ENCODE results near the gene FN3K.

FN3K gene

GRCh38 chr17:82710499-82711232, 24.7 kb upstream of the FN3K start:
- no peak for TF ChIP-seq GATA2 (IDR thresholded peaks at IDR 0.05; ENCODE audit: low read depth, low read length)
- TF ChIP-seq GATA3 (IDR thresholded peaks at IDR 0.05; ENCODE audit: low read depth, low read length), result no peak

DNA sequence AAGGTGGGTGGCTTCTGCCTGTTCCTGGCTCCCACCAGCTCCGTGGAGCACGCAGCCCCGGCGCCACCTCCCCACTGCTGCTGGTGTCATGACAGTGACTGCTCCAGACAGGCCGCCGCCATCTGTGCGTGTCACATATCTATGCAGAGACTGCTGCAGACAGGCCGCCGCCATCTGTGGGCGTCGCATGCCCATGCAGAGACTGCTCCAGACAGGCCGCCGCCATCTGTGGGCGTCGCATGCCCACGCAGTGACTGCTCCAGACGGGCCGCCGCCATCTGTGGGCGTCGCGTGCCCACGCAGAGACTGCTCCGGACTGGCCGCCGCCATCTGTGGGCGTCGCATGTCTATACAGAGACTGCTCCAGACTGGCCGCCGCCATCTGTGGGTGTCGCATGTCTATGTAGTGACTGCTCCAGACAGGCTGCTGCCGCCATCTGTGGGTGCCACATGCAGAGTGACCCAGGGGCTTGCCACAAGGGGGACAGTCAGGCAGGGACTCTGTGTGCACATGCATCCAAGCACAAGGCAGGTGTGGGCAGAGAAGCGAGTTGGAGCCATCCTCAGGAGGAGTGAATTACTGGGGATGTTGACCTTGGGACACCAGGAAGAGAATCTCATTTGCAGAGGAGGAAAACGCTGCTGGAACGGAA, 22.2 kb upstream of the FN3K start:
- no peak for TF ChIP-seq GATA2 (IDR thresholded peaks at IDR 0.05; ENCODE audit: low read depth, low read length)
- TF ChIP-seq GATA3 (IDR thresholded peaks at IDR 0.05; ENCODE audit: low read depth, low read length), result no peak

- TF ChIP-seq GATA2 (IDR thresholded peaks at IDR 0.05; ENCODE audit: low read depth, low read length) (no peak), GATA3 (IDR thresholded peaks at IDR 0.05; ENCODE audit: low read depth, low read length) (no peak)
Measured at GRCh38 chr17:82716203-82717010, 19.0 kb upstream of the FN3K start, which contains the start of gene FN3KRP. Gene FN3KRP (plus strand): TSS chr17:82716706. CDS start chr17:82716756, 50 bp downstream.

GRCh38 chr17:82718986-82719685, 16.3 kb upstream of the FN3K start:
- TF ChIP-seq GATA3 (IDR thresholded peaks at IDR 0.05; ENCODE audit: low read depth, low read length), result no peak
- TF ChIP-seq GATA2 (IDR thresholded peaks at IDR 0.05; ENCODE audit: low read depth, low read length), result no peak

DNA sequence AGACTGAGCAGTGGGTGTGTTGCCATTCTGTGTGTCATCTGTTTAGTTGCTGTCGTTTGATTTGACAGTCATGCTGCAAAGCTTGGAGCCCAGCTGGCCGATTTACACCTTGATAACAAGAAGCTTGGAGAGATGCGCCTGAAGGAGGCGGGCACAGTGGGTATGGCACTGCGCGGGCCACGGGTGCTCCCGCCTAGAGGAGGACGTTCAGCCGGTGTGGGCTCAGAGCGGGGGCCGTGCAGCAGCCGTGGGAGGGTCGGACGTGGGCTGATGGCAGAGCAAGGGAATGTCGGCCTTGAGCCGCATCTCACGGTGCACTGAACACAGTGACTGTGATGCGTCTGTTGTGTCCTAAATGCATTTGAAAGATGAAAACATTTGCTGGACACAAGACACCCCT, 15.2 kb upstream of the FN3K start:
- TF ChIP-seq GATA3 (IDR thresholded peaks at IDR 0.05; ENCODE audit: low read depth, low read length) (no peak), GATA2 (IDR thresholded peaks at IDR 0.05; ENCODE audit: low read depth, low read length) (no peak)

GRCh38 chr17:82722341-82723013, 12.9 kb upstream of the FN3K start:
- TF ChIP-seq GATA3 (IDR thresholded peaks at IDR 0.05; ENCODE audit: low read depth, low read length) (no peak), GATA2 (IDR thresholded peaks at IDR 0.05; ENCODE audit: low read depth, low read length) (no peak)

- TF ChIP-seq GATA2 (IDR thresholded peaks at IDR 0.05; ENCODE audit: low read depth, low read length), result no peak
- no peak for TF ChIP-seq GATA3 (IDR thresholded peaks at IDR 0.05; ENCODE audit: low read depth, low read length)
Measured at GRCh38 chr17:82723169-82723807, 12.1 kb upstream of the FN3K start.

GRCh38 chr17:82726427-82726826, 9.0 kb upstream of the FN3K start:
- TF ChIP-seq GATA2 (IDR thresholded peaks at IDR 0.05; ENCODE audit: low read depth, low read length) (no peak), GATA3 (IDR thresholded peaks at IDR 0.05; ENCODE audit: low read depth, low read length) (no peak)

DNA sequence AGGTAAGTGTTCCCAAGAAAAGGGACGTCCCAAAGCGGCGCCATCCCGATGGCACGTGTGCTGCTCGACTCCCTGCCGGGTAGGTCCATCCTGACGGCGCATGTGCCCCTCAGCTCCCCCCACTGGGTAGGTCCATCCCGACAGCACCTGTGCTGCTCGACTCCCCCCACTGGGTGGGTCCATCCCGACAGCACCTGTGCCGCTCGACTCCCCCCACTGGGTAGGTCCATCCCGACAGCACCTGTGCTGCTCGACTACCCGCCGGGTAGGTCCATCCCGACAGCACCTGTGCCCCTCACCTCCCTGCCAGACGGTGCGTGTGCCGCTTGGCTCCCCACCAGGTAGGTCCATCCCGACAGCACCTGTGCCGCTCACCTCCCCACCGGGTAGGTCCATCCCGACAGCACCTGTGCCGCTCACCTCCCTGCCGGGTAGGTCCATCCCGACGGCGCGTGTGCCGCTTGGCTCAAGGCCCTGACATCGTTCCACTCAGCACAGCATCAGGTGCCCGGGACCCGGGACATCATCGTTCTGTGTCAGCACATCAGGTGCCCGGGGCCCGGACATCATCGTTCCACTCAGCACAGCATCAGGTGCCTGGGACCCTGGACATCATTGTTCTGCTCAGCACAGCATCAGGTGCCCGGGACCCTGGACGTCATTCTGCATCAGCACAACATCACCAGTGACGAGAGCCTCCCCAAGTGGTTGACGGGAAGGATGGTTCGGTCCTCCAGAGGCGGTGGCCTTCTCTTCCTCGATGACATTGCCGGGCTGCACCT, 5.7 kb upstream of the FN3K start:
- TF ChIP-seq GATA2 (IDR thresholded peaks at IDR 0.05; ENCODE audit: low read depth, low read length) (no peak), GATA3 (IDR thresholded peaks at IDR 0.05; ENCODE audit: low read depth, low read length) (no peak)

- TF ChIP-seq GATA2 (IDR thresholded peaks at IDR 0.05; ENCODE audit: low read depth, low read length) (no peak), GATA3 (IDR thresholded peaks at IDR 0.05; ENCODE audit: low read depth, low read length) (no peak)
Measured at GRCh38 chr17:82732118-82732743, 3.2 kb upstream of the FN3K start.

- TF ChIP-seq GATA2 (IDR thresholded peaks at IDR 0.05; ENCODE audit: low read depth, low read length), result no peak
- no peak for TF ChIP-seq GATA3 (IDR thresholded peaks at IDR 0.05; ENCODE audit: low read depth, low read length)
Measured at GRCh38 chr17:82736511-82737185, 1.2 kb downstream of the FN3K start.
